NCI-H345 treated with DMSO at 0.1 percent for 48 hours (cell line): ENCODE results near the gene ZNF761.
"Not testable (repeated sequence)": the region's sequence is repeated elsewhere in the genome, so short reads cannot be mapped to it uniquely, and the experiment has no call there.

Experiments
- DNase-seq: peaks from one replicate; lab custom pipeline; 2025; ENCODE audit not compliant: unreplicated experiment; lab: John Stamatoyannopoulos, UW

ZNF761 gene

GRCh38 chr19:53455828-53456227 lies 24.0 kb downstream of the ZNF761 start:
- no peak for DNase-seq

GRCh38 chr19:53460131-53460721 lies 28.4 kb downstream of the ZNF761 start:
- not testable (repeated sequence) for DNase-seq

GRCh38 chr19:53461866-53462265 lies 30.1 kb downstream of the ZNF761 start:
- DNase-seq, result no peak

GRCh38 chr19:53462861-53463260 lies 31.1 kb downstream of the ZNF761 start:
- no peak for DNase-seq

- no peak for DNase-seq
Observed at GRCh38 chr19:53463263-53463662, 31.5 kb downstream of the ZNF761 start.

GRCh38 chr19:53466726-53467484 lies 35.1 kb downstream of the ZNF761 start:
- DNase-seq, result no peak

GRCh38 chr19:53467485-53468262 lies 35.9 kb downstream of the ZNF761 start, which contains the start of gene ZNF813:
ZNF813 (plus strand) TSS chr19:53467733; CDS start chr19:53483823, 16,090 bp downstream.
- DNase-seq, result peak; percentile 47

GRCh38 chr19:53468628-53469027 lies 36.8 kb downstream of the ZNF761 start:
- not testable (repeated sequence) for DNase-seq

GRCh38 chr19:53471916-53472315 lies 40.1 kb downstream of the ZNF761 start:
- no peak for DNase-seq

- not testable (repeated sequence) for DNase-seq
Observed at GRCh38 chr19:53474832-53475231, 43.0 kb downstream of the ZNF761 start.

GRCh38 chr19:53475470-53475869 lies 43.7 kb downstream of the ZNF761 start:
- not testable (repeated sequence) for DNase-seq

- not testable (repeated sequence) for DNase-seq
Observed at GRCh38 chr19:53483751-53484150, 52.0 kb downstream of the ZNF761 start.

- no peak for DNase-seq
Observed at GRCh38 chr19:53485046-53486004, 53.5 kb downstream of the ZNF761 start.

GRCh38 chr19:53492153-53492552 lies 60.4 kb downstream of the ZNF761 start:
- DNase-seq, result no peak

- not testable (repeated sequence) for DNase-seq
Observed at GRCh38 chr19:53497311-53498023, 65.7 kb downstream of the ZNF761 start.

GRCh38 chr19:53498024-53498395 lies 66.2 kb downstream of the ZNF761 start:
- DNase-seq, result not testable (repeated sequence)

GRCh38 chr19:53503151-53503550 lies 71.4 kb downstream of the ZNF761 start:
- peak; percentile 42 for DNase-seq

- DNase-seq, result peak; percentile 4
Observed at GRCh38 chr19:53503671-53504364, 72.0 kb downstream of the ZNF761 start.

GRCh38 chr19:53504365-53504703 lies 72.5 kb downstream of the ZNF761 start:
- not testable (repeated sequence) for DNase-seq
